Calu3 (cell line): ENCODE data around the gene TRMT10A. TPM values are rescaled to one million over a fixed set of nuclear protein-coding genes. Genes with fewer than 3 reads are reported as not detected.

Experiments used
- BruUV-seq: library from RNA; stranded (reverse); fragments of 400-500 nt; replicated peaks from 2 replicates; lab custom pipeline; 2021; lab: Mats Ljungman, UMichigan
- CTCF ChIA-PET: fragments of 300-600 bp; sonication (Branson Sonifier 250); formaldehyde crosslinking; loops from one replicate; lab custom pipeline; 2022; ENCODE audit warnings: antibody characterized with exemption; lab: Charles Lee
- DNase-seq: peaks from one replicate; pipeline ENCODE4 v3.0.0; 2022
- H3K27ac Mint-ChIP-seq: one replicate; pipeline ENCODE4 v1.8.0; 2022; ENCODE audit warnings: mixed read lengths; ENCODE audit not compliant: unreplicated experiment
- H3K27me3 Mint-ChIP-seq: one replicate; pipeline ENCODE4 v1.8.0; 2022; ENCODE audit warnings: mixed read lengths; ENCODE audit not compliant: unreplicated experiment
- H3K36me3 Mint-ChIP-seq: one replicate; pipeline ENCODE4 v1.8.0; 2022; ENCODE audit warnings: mild to moderate bottlenecking, moderate library complexity, mixed read lengths; ENCODE audit not compliant: insufficient read depth, unreplicated experiment
- H3K4me1 Mint-ChIP-seq: one replicate; pipeline ENCODE4 v1.8.0; 2022; ENCODE audit warnings: mild to moderate bottlenecking, low read depth, mixed read lengths; ENCODE audit not compliant: unreplicated experiment
- H3K4me3 Mint-ChIP-seq: one replicate; pipeline ENCODE4 v1.8.0; 2022; ENCODE audit warnings: mild to moderate bottlenecking, low read depth, moderate library complexity, mixed read lengths; ENCODE audit not compliant: unreplicated experiment
- H3K9me3 Mint-ChIP-seq: one replicate; pipeline ENCODE4 v1.8.0; 2022; ENCODE audit warnings: low read depth, mixed read lengths; ENCODE audit not compliant: unreplicated experiment
- CTCF ChIP-seq: fragments of 200-600 bp; IDR thresholded peaks from one replicate; pipeline ENCODE4 v1.8.0; 2022; ENCODE audit warnings: antibody characterized with exemption; ENCODE audit not compliant: unreplicated experiment
- intact Hi-C: fragments of 100-400 bp; cut with micrococcal nuclease; formaldehyde crosslinking; loops from one replicate; pipeline ENCODE4 v1.10.0; 2022; ENCODE audit not compliant: unreplicated experiment
- total RNA-seq: library from RNA; stranded (reverse); gene quantifications from 2 replicates; pipeline ENCODE4 v1.2.3, GENCODE V29; 2022

Gene TRMT10A
- total RNA-seq, 1 experiment from 2014 or later = 2.9 TPM

GRCh38 chr4:99574530-99575324 is 10.9 kb upstream of the TRMT10A start, which contains the start of gene MTTP:
TSS of gene MTTP (plus strand) at chr4:99574824. CDS start at chr4:99574910, 86 bp downstream.
- Mint-ChIP-seq H3K4me1 (no peaks in the 10 kb centered on the region), H3K9me3 (no peaks in the 10 kb centered on the region), H3K27ac (no peak within 1 kb of the TSS), H3K36me3 (no peaks in the 10 kb centered on the region), H3K4me3 (no peak within 1 kb of the TSS), H3K27me3 (no peaks in the 10 kb centered on the region)
- CTCF ChIA-PET = no interaction called here
- BruUV-seq = no TSS peak
- TF ChIP-seq CTCF = no peak
- intact Hi-C loops = no loop called here
- no peak for DNase-seq

- intact Hi-C loops = no loop called here
- Mint-ChIP-seq H3K27me3 (no peaks in the 10 kb centered on the region), H3K27ac (no peak overlapping the region), H3K9me3 (no peaks in the 10 kb centered on the region), H3K36me3 (no peaks in the 10 kb centered on the region), H3K4me3 (no peak overlapping the region), H3K4me1 (no peaks in the 10 kb centered on the region)
- DNase-seq = no peak
- no peak for TF ChIP-seq CTCF
- BruUV-seq = no TSS peak
- CTCF ChIA-PET = no interaction called here
Measured at GRCh38 chr4:99573735-99574368, 10.0 kb upstream of the TRMT10A start.

- Mint-ChIP-seq H3K27me3 (no peaks in the 10 kb centered on the region), H3K9me3 (no peaks in the 10 kb centered on the region), H3K27ac (no peak overlapping the region), H3K36me3 (no peaks in the 10 kb centered on the region), H3K4me3 (no peak overlapping the region), H3K4me1 (no peaks in the 10 kb centered on the region)
- intact Hi-C loops = no loop called here
- CTCF ChIA-PET = no interaction called here
- no TSS peak for BruUV-seq
- no peak for DNase-seq
- TF ChIP-seq CTCF = no peak
Measured at GRCh38 chr4:99572527-99573240, 8.8 kb upstream of the TRMT10A start.

- H3K27ac Mint-ChIP-seq = no peak overlapping the region
- CTCF ChIA-PET = no interaction called here
- H3K4me3 Mint-ChIP-seq = no peak overlapping the region
- no TSS peak for BruUV-seq
- no peaks in the 10 kb centered on the region for H3K9me3 Mint-ChIP-seq
- H3K27me3 Mint-ChIP-seq = no peaks in the 10 kb centered on the region
- no peak for TF ChIP-seq CTCF
- no peaks in the 10 kb centered on the region for H3K4me1 Mint-ChIP-seq
- intact Hi-C loops = no loop called here
- no peak for DNase-seq
- H3K36me3 Mint-ChIP-seq = no peaks in the 10 kb centered on the region
Measured at GRCh38 chr4:99571883-99572282, 8.0 kb upstream of the TRMT10A start.
